ENCODE data around the gene TTC7B. TPM values are rescaled to one million over a fixed set of nuclear protein-coding genes. Genes with fewer than 3 reads are reported as not detected.

TTC7B gene
- total RNA-seq, 4 donors from 2014 or later = 31.0 to 49.7 (median 45.1) TPM

GRCh38 chr14:90532826-90533525 lies 283.3 kb downstream of the TTC7B start:
- no peak for TF ChIP-seq CTCF (IDR thresholded peaks at IDR 0.05; ENCODE audit: low read depth)

- TF ChIP-seq CTCF (IDR thresholded peaks at IDR 0.05; ENCODE audit: low read depth) = no peak
These were observed 284.7 kb downstream of the TTC7B start for GRCh38 chr14:90531497-90531896.

GRCh38 chr14:90530523-90530922 lies 285.7 kb downstream of the TTC7B start:
- no peak for TF ChIP-seq CTCF (IDR thresholded peaks at IDR 0.05; ENCODE audit: low read depth)

- TF ChIP-seq CTCF (IDR thresholded peaks at IDR 0.05; ENCODE audit: low read depth) = no peak
These were observed 288.3 kb downstream of the TTC7B start for GRCh38 chr14:90527978-90528377.

- TF ChIP-seq CTCF (IDR thresholded peaks at IDR 0.05; ENCODE audit: low read depth) = no peak
These were observed 292.0 kb downstream of the TTC7B start for GRCh38 chr14:90523961-90524875.

GRCh38 chr14:90523544-90523943 lies 292.7 kb downstream of the TTC7B start:
- TF ChIP-seq CTCF (IDR thresholded peaks at IDR 0.05; ENCODE audit: low read depth) = no peak

- no peak for TF ChIP-seq CTCF (IDR thresholded peaks at IDR 0.05; ENCODE audit: low read depth)
These were observed 293.5 kb downstream of the TTC7B start for GRCh38 chr14:90522571-90523191.

All from subcutaneous adipose tissue (tissue), 4 donors.